Left lobe of liver (tissue), 2 donors: Measurements from ENCODE around the gene TATDN2. TPM values are rescaled to one million over a fixed set of nuclear protein-coding genes. Genes with fewer than 3 reads are reported as not detected.

Experiments
- ATAC-seq: fragments of 200-7000 bp; cut with Tn5 transposase; one replicate; pipeline ENCODE4 v1.9.1; 2020; ENCODE audit warnings: mild to moderate bottlenecking, moderate library complexity
- DNase-seq: peaks from one replicate; pipeline ENCODE4 v3.0.0-alpha.2; 2020; ENCODE audit warnings: low spot score
- total RNA-seq: library from RNA; stranded (reverse); gene quantifications from one replicate; pipeline ENCODE4 v1.2.1, GENCODE V29; 2021
- donor health status: DM: no; HTN: no; CAD: no; lungs with moderate emphysema.
- donor health status: DM: no; HTN: yes; CAD: no.

Gene TATDN2, protein sequence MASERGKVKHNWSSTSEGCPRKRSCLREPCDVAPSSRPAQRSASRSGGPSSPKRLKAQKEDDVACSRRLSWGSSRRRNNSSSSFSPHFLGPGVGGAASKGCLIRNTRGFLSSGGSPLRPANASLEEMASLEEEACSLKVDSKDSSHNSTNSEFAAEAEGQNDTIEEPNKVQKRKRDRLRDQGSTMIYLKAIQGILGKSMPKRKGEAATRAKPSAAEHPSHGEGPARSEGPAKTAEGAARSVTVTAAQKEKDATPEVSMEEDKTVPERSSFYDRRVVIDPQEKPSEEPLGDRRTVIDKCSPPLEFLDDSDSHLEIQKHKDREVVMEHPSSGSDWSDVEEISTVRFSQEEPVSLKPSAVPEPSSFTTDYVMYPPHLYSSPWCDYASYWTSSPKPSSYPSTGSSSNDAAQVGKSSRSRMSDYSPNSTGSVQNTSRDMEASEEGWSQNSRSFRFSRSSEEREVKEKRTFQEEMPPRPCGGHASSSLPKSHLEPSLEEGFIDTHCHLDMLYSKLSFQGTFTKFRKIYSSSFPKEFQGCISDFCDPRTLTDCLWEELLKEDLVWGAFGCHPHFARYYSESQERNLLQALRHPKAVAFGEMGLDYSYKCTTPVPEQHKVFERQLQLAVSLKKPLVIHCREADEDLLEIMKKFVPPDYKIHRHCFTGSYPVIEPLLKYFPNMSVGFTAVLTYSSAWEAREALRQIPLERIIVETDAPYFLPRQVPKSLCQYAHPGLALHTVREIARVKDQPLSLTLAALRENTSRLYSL
- 12.9 TPM for total RNA-seq

- peak; percentile 97 for DNase-seq
- ATAC-seq: peak; percentile 97
These were observed at the start of gene TATDN2 for GRCh38 chr3:10248184-10248983. TSS of gene TATDN2 (plus strand) at chr3:10248459. CDS start at chr3:10249201, 742 bp downstream.

- ATAC-seq: no peak
- no peak for DNase-seq
These were observed 49.3 kb upstream of the TATDN2 start for GRCh38 chr3:10198761-10199649.

DNA sequence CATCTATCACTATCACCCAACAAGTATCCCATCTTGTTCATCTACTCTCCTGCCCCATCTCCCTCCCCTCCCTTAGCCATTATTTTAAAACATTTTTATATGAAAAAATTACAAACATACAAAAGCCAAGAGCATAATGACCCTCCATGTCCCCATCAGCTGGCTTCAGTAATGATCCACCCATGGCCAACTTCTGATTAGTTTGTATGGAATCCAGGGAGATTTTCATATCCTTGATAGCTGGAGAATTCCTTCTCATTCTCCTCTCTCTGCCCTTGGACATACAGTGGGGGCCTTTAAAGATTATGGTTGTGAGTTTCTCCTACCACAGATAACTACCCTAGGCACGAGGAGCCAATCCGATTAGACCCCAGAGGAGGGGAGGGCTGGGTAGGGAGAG, 43.3 kb upstream of the TATDN2 start:
- ATAC-seq (no peak), DNase-seq (no peak)

GRCh38 chr3:10205451-10206165, 42.7 kb upstream of the TATDN2 start:
- DNase-seq: no peak
- ATAC-seq: peak; percentile 43

DNA sequence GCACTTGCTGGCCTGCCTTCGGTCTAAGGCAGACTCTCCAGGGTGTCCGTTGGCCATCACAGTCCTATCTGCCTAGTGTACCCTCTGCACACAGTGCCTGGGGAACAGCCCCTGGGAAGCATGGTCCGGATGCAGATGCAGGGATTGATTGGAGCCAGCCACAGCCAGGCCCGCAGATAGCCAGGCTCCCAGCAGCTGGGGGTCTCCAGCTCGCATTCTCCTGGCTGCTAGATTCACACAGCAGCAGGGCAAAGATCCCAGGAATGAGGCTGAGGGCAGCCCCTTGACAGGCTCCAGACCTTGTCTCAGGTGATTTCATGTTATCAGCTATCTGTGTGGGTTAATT, 42.1 kb upstream of the TATDN2 start:
- DNase-seq (no peak), ATAC-seq (no peak)

DNA sequence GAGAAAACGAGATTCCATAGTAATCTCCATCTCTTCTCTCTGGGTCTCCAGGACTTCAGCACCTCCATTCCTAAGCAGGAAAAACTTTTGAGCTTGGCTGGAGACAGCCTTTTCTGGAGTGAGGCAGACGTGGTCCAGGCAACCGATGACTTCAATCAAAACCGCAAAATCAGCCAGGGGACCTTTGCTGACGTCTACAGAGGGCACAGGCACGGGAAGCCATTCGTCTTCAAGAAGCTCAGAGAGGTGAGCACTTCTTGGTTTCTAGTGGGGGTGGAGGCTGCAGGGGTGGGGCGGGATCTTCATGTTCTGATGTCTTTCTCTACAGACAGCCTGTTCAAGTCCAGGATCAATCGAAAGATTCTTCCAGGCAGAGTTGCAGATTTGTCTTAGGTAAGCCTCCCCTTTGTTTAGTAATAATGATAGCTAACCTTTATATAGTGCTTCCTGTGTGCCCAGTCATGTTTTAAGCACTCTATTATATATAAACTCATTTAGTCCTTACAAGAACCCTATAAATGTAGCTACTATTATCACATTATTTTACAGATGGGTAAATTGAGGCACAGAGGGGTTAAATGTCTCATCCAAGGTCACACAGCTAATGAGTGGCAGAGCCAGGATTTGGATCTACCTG, 35.0 kb upstream of the TATDN2 start:
- no peak for ATAC-seq

GRCh38 chr3:10215578-10216368, 32.5 kb upstream of the TATDN2 start:
- no peak for ATAC-seq
- DNase-seq: no peak

More for the DNA sequence above, 35.0 kb upstream of the TATDN2 start:
- DNase-seq: no peak

GRCh38 chr3:10217359-10217758, 30.9 kb upstream of the TATDN2 start:
- DNase-seq (no peak), ATAC-seq (no peak)

DNA sequence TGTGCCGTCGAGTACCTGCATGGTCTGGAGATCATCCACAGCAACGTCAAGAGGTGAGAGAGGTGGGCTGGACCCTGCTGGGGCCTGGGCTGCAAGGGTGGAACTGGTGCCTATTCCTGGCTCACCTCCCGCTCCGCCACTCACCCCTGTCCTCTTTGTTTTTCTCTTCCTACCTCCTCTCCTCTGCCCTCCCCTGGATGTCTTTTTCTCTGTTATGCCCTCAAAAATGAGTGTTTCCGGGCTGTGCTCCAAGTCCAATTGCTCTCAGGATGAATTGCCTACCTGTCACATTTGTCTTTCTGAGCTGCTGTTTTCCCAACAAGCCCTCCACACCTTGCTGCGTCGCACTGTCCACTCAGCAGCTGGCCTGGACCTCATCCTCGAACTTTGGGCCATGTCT, 28.5 kb upstream of the TATDN2 start:
- DNase-seq: no peak
- no peak for ATAC-seq

DNA sequence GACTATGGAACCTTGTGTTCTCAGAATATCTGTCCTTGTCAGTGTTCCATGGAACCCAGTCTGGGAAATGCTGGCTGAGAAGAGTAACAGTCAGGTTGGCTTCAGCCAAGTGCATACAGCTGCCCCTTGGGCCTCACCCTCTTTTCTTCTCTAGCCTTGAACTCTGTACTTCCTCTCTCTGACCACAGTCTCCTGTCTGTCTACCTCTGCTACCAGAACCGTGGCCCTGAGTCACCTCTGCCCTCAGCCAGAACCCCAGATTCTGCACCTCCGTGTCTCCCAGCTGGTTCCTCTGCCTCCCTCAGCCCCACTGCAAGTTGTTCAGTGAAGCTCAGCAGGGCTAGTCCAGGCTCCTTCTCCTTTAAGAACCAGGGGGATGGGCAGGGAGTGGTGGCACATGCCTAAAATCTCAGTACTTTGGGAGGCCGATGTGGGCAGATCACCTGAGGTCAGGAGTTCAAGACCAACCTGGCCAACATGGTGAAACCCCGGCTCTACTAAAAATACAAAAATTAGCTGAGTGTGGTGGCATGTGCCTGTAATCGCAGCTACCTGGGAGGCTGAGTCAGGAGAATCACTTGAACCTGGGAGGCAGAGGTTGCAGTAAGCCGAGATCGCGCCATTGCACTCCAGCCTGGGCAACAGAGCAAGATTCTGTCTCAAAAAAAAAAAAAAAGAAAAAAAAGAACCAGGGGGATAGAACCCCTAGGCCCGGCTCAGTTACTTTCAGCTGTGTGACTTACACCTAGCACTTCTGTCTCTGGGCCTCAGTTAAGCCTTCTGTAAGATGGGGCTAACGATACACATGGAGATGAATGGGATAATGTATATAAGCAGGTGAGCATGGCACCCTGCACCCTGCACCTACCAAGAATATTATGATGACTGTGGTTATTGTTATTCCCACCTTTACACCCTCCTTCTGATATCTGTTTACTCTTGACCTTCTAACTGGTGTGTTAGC, 24.3 kb upstream of the TATDN2 start:
- no peak for DNase-seq
- peak; percentile 7 for ATAC-seq

DNA sequence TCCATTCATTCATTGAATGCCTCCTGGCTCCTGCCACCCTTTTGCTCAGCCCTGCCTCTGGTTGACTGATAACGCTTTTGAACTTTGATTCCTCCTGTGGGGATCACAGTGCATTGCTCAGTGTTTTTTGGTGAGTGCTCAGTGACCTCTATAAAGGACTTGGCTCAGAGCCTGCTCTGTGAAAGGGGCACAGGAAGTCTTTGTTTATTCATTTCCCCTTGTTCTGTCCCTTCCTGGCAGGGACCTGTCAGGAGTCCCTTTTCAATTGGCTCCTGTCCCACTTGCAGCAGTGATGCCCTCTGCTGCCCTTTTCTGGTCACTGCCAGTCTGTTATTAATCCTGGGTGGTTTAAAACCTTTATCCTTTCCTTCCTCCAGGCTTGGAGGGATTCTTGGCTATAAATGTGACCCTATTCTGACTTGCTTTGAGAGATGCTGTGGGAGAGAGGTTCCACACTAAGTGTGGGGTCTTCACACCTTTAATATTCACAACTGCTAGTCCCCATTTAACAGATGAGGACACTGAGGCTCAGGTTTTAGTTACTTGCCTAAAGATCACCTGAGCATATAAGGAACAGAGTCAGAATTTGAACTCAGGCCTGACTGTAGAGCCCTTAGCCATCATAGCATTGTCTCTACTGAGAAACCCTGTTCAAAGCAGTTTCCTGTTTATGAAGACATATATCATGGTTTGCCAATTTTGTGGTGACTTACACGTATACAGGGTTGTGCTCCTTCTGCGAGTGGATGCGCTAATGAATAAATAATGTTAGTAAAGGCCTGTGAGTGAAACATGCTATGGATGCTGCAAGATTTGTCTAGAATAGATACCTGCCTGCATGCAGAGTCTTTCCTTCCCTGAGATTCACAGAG, 23.2 kb upstream of the TATDN2 start:
- DNase-seq (peak; percentile 93), ATAC-seq (peak; percentile 96)

- no peak for ATAC-seq
- no peak for DNase-seq
These were observed 22.0 kb upstream of the TATDN2 start for GRCh38 chr3:10226293-10226692.

- no peak for ATAC-seq
These were observed 19.9 kb upstream of the TATDN2 start for GRCh38 chr3:10228248-10228950.

DNA sequence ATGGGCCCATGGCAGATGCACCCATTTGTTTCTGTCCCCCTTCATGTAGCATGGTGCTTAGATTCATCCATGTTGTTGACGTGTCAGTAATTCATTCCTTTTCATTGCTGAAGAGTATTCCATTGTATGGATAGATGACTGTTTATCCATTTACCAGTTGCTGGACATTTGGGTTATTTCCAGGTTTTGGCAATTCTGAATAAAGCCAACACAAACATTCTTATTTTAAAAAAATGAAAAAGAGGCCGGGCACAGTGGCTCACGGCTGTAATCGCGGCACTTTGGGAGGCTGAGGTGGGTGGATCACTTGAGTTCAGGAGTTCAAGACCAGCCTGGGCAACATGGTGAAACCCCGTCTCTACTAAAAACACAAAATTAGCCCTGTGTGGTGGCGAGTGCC, 18.7 kb upstream of the TATDN2 start:
- DNase-seq: no peak

More at GRCh38 chr3:10228248-10228950, 19.9 kb upstream of the TATDN2 start:
- no peak for DNase-seq

GRCh38 chr3:10232137-10232536, 16.1 kb upstream of the TATDN2 start:
- peak; percentile 37 for ATAC-seq
- DNase-seq: no peak

More for the DNA sequence above, 18.7 kb upstream of the TATDN2 start:
- ATAC-seq: no peak

- DNase-seq (no peak), ATAC-seq (no peak)
These were observed 14.3 kb upstream of the TATDN2 start for GRCh38 chr3:10233988-10234387.
